HG03457 (cell line): ENCODE results near the gene ELL.
"Not testable (repeated sequence)": the region's sequence is repeated elsewhere in the genome, so short reads cannot be mapped to it uniquely, and the experiment has no call there.

Experiments
- ATAC-seq: cut with Tn5 transposase; IDR thresholded peaks from one replicate; pipeline ENCODE4 v1.9.1; 2021; ENCODE audit warnings: moderate number of reproducible peaks; ENCODE audit not compliant: unreplicated experiment

ELL gene

DNA sequence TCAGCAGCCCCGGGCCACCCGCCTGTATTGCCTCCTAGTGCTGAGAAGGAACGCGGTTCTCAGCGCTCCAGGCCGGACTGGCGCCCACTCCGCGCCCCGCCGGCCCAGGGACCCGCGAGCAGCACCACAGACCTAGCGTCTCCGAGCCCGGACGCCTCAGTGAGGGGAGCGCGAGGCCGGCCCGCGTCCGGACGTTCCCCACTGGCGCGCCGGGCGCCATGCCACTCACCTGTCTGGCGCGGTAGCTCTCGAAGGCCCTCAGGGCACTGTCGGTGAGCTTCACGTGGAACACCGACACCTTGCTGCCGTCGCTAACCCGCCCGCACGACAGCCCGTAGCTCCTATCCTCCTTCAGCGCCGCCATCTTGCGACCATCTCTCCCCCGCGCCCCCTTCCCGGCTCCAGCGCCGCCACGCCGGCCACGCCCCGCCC lies at the start of gene ELL:
TSS of gene ELL (minus strand) at position 379 of the 432 bp plus-strand sequence. CDS start at position 364, 15 bp downstream.
- peak; percentile 2 for ATAC-seq

GRCh38 chr19:18568367-18568766 lies 46.5 kb upstream of the ELL start:
- no peak for ATAC-seq

DNA sequence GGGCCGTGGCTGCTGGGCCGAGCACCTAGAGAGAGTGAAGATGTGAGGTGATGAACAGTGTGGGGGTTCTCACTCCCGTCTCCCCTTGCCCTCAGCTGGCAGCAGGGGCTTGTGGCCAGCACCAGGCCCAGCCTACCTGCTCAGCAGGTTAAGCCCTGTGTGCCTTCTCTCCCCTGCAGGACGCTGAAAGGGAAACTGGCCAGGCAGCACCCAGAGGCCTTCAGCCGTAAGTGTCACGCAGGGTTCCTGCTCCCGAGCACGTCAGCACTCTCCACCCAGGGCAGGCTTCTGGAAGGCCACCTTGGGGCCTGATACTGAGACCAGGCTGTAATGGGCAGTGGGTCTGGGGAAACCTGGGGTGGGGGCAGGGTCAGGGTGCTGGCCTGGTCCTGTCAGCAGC lies 45.1 kb upstream of the ELL start:
- ATAC-seq: no peak

DNA sequence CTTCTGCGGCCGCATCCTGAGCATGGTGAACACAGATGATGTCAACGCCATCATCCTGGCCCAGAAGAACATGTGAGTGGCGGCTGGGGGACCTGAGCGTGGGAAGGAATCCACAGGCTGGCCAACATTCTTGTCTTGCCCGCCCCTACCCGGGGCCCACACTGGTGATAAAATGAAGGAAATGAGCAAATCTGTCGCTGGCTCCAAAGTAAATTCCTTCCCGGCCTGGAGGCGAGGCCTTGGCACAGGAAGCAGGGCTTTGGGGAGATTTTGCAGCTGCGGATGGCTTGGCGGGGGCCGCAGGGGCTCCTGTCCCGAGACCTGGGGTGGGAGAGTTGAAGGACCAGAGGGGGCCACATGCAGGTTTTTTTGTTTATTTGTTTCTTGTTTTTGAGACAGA lies 40.2 kb upstream of the ELL start:
- ATAC-seq: no peak

GRCh38 chr19:18559685-18560084 lies 37.8 kb upstream of the ELL start:
- ATAC-seq: no peak

GRCh38 chr19:18558604-18559003 lies 36.7 kb upstream of the ELL start:
- no peak for ATAC-seq

- no peak for ATAC-seq
Observed at GRCh38 chr19:18558202-18558555, 36.3 kb upstream of the ELL start.

DNA sequence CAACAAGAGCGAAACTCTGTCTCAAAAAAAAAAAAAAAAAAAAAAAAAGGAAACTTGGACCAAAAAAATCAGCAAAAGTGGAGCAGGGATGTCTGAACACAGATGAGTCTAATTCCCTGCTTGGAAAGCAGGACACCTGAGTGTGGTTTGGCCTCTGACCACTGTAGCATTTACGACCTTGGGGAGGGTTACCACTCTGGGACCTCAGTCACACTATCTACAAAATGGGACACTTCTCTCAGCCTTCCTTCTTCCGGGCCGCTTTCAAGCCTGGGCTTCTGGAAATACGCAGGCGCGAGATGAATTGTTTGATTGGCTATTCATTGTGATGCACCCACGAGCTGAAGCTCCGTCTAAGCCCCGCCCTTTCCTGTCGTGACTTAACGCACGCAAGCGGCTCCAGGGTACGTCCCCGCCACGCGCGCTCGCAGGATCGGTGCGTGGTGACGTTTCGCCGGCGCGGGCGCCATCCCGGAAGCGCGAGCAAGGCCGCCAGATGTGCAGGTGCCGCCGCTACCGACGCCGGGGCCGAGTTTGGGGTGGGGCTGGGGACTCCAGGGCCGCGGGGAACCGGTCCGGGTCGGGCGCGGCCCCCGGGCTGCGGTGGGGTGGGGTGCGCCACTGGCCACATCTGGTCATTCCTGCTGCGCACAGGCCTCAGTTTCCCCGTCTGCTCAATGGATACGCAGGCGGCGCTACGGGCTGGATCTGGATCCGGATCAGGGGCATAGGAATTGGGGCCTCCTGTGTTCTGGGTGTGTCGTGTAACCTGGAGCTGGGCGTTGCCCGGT lies 35.7 kb upstream of the ELL start, which contains the start of gene KXD1:
TSS of gene KXD1 (plus strand) at position 460 of the 791 bp plus-strand sequence. CDS start 4,187 bp downstream, outside the sequence.
- ATAC-seq: peak; percentile 71

DNA sequence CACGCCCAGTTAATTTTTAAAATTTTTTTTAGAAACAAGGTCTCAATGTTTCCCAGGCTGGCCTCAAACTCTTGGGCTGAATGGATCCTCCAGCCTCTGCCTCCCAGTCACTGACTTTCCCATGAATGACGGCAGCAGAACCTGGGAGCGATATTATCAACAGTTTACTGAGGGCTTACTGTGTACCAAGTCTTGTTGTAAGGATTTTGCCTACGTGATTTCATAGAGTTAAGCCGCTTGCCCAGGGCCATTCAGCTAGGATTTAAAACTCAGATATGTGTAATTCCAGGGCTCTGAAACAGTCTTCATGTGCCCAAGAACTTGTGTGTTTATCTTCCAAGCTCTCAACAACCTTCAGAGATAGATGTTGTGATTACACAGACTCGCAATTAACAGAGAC lies 29.8 kb upstream of the ELL start:
- ATAC-seq: no peak

GRCh38 chr19:18543814-18544475 lies 22.1 kb upstream of the ELL start:
- ATAC-seq: peak; percentile 40

GRCh38 chr19:18542941-18543813 lies 21.3 kb upstream of the ELL start, which contains the start of gene FKBP8:
Gene FKBP8, minus strand, starts transcription at chr19:18543573. Its CDS starts 1,603 bp downstream, at chr19:18541970.
- peak; percentile 78 for ATAC-seq

DNA sequence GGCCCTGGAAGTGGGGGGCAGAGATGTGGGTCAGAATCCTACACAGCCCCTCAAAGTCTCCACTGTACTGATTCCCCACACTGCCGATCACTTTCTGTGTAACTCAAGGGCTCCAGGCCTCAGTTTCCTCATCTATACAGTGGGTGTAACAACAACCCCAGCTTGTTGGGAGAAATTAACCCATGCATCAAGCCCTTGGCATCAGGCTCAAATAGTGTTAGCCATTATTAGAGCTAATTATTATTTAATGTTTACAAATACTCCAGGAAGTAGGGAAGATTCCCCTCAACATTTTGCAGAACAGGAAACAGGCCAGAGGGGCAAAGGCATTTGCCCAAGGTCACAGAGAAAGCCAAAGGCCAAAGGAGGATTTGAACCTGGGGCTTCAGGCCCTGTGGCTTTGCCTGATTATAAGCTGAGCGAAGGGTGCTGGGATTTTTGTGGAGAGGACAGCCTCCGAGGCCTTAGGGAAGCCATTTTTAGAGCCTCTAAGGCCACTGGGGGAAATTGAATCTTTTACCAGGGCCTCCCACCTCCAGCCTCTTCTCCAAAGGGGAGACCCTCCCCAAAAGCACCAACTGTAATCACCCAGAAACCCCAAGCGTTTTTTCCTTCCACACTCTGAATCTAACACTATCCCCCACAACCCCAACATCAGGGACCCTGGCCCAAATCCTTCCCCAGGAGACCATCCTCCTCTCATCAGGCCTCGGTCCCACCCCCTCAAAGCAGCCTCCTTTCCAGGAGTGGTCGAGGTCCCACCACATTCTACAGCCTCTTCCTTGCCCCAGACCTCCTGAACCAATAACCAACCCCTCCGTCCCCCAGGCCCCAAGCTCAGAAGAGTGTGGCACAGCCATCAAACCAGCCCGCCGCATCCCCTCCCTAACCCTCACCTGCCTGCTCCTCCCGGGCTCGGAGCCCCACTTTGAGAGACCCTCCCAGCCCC lies 20.4 kb upstream of the ELL start:
- no peak for ATAC-seq

- ATAC-seq: no peak
Observed at GRCh38 chr19:18541258-18541991, 19.6 kb upstream of the ELL start.

GRCh38 chr19:18540200-18540599 lies 18.3 kb upstream of the ELL start:
- not testable (repeated sequence) for ATAC-seq

DNA sequence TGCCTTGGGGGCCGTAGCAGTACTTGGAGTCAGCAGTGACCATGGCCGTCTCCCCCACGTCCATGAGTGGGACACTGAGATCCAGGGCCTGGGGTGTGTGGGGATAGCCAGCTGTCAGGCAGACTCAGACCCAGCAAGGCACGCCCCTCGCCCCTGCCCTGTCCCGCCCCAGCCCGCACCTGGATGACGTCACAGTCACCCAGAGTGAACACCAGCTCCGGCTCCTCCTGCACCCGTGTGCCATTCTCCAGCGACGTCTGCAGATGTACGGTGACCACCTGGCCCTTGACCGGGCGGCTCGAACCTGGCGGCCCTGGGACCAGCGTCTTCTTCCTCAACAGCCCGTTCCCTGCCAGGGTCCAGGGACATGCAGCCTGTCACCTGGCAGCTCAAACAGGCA lies 17.5 kb upstream of the ELL start:
- no peak for ATAC-seq

GRCh38 chr19:18538115-18538514 lies 16.2 kb upstream of the ELL start:
- no peak for ATAC-seq

DNA sequence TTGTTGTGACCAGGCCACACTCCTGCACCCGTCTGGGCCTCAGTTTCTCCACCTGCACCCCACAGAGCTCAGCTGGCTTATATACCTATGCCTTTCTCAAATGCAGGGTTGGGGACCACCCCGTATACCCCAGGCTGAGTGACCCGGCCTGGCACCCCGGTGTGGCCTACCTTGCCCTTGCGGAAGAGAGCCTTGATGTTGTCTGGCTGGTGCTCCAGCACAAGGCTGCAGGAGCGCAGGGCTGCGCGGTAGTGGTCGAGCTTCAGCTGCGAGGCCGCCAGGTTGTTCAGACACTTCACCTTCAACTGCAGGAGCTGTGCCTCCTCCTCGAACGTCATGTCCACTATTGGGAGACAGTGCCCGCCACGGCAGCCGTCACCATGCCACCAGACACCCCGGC lies 15.6 kb upstream of the ELL start:
- ATAC-seq: no peak

- ATAC-seq: no peak
Observed at GRCh38 chr19:18536475-18536874, 14.6 kb upstream of the ELL start.

- no peak for ATAC-seq
Observed at GRCh38 chr19:18533058-18533457, 11.2 kb upstream of the ELL start.
